Cardiac muscle cell (in vitro differentiated cells and primary cell): ENCODE measurements around the gene KRTAP12-3. TPM values are rescaled to one million over a fixed set of nuclear protein-coding genes. Genes with fewer than 3 reads are reported as not detected.

ENCODE experiments used
- DNase-seq, 2 donors: peaks; one replicate each; pipeline versions ENCODE4 v3.0.0 to v3.0.0-alpha.2; 2010 to 2017; ENCODE audit warnings: low read depth in 1 of 2, low spot score in 1 of 2
- H3K27ac ChIP-seq: fragments of 200-600 bp; sonication (generic); 2 replicates; pipeline ENCODE4 v1.5.1; 2016
- H3K27me3 ChIP-seq: fragments of 200-600 bp; sonication (generic); 2 replicates; pipeline ENCODE4 v1.6.0; 2016; ENCODE audit warnings: control low read depth
- H3K36me3 ChIP-seq: fragments of 200-600 bp; sonication (generic); 2 replicates; pipeline ENCODE4 v1.5.1; 2016; ENCODE audit warnings: control low read depth
- H3K4me1 ChIP-seq: fragments of 200-600 bp; sonication (generic); 2 replicates; pipeline ENCODE4 v1.8.1; 2017; ENCODE audit warnings: low read depth, mild to moderate bottlenecking, mixed run types
- H3K4me3 ChIP-seq: fragments of 200-600 bp; sonication (generic); 2 replicates; pipeline ENCODE4 v1.5.1; 2016; ENCODE audit warnings: mild to moderate bottlenecking
- H3K9me3 ChIP-seq: fragments of 200-600 bp; sonication (generic); 2 replicates; pipeline ENCODE4 v1.5.1; 2017; ENCODE audit warnings: low read depth, mild to moderate bottlenecking, control low read depth
- polyA plus RNA-seq: library from polyadenylated mRNA; unstranded; fragments of >200 nt; fragmentation: Nextera tagmentation; extraction: Ambion mirVana; gene quantifications from 2 replicates; pipeline ENCODE4 v1.2.1, GENCODE V29; 2016
- total RNA-seq: library from RNA; depleted of rRNA; stranded (reverse); fragments of >200 nt; gene quantifications from 2 replicates; pipeline ENCODE4 v1.2.3, GENCODE V29; 2016
- TF ChIP-seq, protein P1 (sequence below): IDR thresholded peaks from 2 replicates; pipeline ENCODE4 v1.5.1; 2012; ENCODE audit warnings: low read depth, mild to moderate bottlenecking, low read length

KRTAP12-3 gene
- total and polyA plus RNA-seq, 2 experiments from 2014 or later: not detected

DNA sequence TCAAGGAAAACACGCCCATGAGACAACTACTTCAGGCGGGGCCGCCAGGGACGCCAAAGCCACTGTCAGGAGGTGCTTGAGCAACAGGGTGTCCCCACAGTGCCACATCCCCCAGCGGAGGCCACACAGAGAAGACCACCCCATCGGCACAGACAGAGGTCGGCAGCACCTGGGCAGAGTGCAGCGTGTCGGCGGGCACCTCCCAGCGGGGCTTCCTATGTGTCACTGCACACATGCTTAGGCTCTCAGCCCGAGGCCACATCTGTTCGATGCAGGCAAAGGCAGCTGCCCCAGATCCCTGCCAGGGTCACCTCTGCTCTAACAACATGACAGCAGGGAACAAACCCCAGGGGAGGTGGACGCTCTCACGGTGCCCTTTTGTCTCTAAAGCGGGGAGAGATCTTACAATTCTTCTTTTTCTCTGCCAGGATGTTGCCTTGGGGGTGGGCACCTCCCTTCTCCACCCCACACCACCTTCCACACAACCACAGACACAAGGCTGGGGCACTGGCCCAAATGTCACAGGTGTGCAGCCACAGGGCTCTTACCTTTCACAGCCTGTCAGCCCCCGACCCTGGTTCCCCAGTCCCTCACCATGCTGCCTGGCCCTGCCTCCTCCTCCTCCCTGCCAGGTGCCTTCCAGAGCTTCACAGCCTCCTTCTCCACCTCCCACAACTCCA is 41.7 kb upstream of the KRTAP12-3 start:
- Histone ChIP-seq H3K27me3 (no peaks in the 10 kb centered on the region), H3K27ac (no peak overlapping the region), H3K9me3 (no peaks in the 10 kb centered on the region), H3K4me1 (no peaks in the 10 kb centered on the region), H3K4me3 (no peak overlapping the region), H3K36me3 (no peaks in the 10 kb centered on the region)
- TF ChIP-seq, protein P1, sequence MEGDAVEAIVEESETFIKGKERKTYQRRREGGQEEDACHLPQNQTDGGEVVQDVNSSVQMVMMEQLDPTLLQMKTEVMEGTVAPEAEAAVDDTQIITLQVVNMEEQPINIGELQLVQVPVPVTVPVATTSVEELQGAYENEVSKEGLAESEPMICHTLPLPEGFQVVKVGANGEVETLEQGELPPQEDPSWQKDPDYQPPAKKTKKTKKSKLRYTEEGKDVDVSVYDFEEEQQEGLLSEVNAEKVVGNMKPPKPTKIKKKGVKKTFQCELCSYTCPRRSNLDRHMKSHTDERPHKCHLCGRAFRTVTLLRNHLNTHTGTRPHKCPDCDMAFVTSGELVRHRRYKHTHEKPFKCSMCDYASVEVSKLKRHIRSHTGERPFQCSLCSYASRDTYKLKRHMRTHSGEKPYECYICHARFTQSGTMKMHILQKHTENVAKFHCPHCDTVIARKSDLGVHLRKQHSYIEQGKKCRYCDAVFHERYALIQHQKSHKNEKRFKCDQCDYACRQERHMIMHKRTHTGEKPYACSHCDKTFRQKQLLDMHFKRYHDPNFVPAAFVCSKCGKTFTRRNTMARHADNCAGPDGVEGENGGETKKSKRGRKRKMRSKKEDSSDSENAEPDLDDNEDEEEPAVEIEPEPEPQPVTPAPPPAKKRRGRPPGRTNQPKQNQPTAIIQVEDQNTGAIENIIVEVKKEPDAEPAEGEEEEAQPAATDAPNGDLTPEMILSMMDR: no peak
- DNase-seq: no peak

DNA sequence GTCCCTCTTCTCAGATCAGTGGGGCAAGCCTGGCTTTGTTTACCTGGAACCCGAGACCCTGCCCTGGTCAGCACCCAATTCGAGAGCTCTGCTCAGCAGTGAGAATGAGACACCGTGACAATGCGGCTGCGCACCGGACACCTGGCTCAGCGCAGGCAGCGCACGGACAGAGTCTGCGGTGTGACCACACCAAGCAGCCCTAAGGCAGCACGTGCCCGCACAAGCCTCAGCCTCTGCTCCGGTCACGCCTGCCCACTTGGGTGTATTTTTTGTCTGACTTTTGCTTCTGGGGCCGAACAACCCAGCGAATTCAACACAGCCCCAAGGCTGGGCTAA is 41.2 kb upstream of the KRTAP12-3 start:
- H3K4me1 ChIP-seq: no peaks in the 10 kb centered on the region
- no peak overlapping the region for H3K4me3 ChIP-seq
- H3K27me3 ChIP-seq: no peaks in the 10 kb centered on the region
- no peaks in the 10 kb centered on the region for H3K36me3 ChIP-seq
- no peak overlapping the region for H3K27ac ChIP-seq
- DNase-seq: no peak
- H3K9me3 ChIP-seq: no peaks in the 10 kb centered on the region
- TF ChIP-seq, protein P1: no peak

DNA sequence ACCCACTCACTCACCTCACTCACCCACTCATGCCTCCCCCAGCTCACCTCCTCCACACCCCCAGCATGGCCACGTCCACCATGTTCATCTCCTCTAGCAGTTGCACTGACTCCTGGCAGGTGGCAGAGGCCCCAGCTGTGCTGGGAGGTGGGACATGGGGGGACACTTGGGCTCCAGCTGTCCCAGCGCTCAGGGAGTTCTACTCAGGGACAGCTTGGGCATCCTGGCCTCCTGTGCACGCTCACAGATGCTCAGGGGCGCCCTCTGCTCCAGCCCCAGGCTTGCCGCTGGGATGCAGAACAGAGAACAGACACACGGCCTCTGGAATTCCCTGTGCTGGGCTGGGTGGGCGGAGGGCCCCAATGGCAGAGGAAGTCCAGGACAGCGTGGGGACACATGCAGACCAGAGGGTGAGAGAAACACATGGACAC is 40.6 kb upstream of the KRTAP12-3 start:
- Histone ChIP-seq H3K36me3 (no peaks in the 10 kb centered on the region), H3K4me3 (no peak overlapping the region), H3K27me3 (no peaks in the 10 kb centered on the region), H3K27ac (no peak overlapping the region), H3K4me1 (no peaks in the 10 kb centered on the region), H3K9me3 (no peaks in the 10 kb centered on the region)
- TF ChIP-seq, protein P1: no peak
- no peak for DNase-seq

DNA sequence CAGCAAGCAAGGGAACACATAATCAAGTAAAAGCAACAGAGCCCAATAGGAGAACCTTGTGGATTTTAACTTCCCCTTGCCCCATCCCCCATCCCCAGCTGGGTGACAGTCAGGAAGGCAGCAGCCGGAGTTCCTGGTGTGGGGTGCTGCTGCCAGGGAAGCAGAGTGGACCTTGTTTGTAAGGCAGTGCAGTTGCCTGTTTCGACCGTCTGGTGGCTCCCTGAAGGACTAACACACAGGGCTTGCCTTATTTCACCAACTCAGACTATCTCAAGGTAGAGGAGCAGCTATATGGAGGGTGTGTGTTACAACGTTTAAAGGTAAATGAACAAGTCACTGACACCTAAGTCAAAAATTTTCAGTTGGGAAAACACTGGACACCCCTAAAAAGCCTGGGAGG is 39.2 kb upstream of the KRTAP12-3 start:
- H3K36me3 ChIP-seq: no peaks in the 10 kb centered on the region
- H3K4me1 ChIP-seq: no peaks in the 10 kb centered on the region
- DNase-seq: peak in 1 of 2 donors; percentile 9
- no peaks in the 10 kb centered on the region for H3K27me3 ChIP-seq
- H3K9me3 ChIP-seq: no peaks in the 10 kb centered on the region
- TF ChIP-seq, protein P1: no peak
- no peak overlapping the region for H3K4me3 ChIP-seq
- H3K27ac ChIP-seq: no peak overlapping the region

DNA sequence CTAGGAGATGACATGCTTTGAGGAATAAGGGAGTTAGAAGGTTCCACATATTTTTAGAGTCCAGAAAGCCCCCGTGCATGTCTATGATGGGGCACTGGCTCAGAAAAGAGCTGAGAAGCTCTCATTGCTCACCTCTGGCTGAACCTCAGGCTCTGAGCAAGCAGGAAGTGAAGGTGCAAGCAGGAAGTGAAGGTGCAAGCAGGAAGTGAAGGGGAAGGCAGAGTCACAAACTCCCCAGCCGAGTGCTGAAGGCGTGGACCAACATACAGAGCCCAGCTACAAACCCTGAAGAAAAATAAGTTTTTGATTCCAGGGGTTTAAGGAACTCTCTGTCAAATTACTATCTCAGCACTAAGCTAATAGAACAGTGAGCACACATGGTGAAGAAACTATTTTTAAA is 38.8 kb upstream of the KRTAP12-3 start:
- TF ChIP-seq, protein P1: no peak
- Histone ChIP-seq H3K4me1 (no peaks in the 10 kb centered on the region), H3K27me3 (no peaks in the 10 kb centered on the region)

DNA sequence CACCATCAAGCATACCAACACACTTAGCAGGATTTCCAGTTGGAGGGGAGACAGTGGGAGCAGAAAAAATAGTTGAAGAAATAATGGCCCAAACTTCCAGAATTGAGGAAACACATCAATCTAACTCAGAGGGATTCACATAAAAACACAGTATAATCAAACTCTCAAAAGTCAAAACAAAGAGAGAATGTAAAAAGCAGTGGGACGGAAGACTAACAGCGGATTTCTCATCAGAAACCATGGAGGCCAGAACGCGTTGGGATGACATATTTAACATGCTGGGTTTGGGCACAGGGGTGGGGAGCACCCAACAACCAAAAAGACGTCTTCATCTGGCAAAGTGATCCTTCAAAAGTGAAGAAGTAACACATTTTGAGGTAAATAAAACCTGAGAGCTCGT is 37.8 kb upstream of the KRTAP12-3 start:
- TF ChIP-seq, protein P1: no peak
- Histone ChIP-seq H3K4me1 (no peaks in the 10 kb centered on the region), H3K4me3 (no peak overlapping the region)

More for the DNA sequence above, 38.8 kb upstream of the KRTAP12-3 start:
- Histone ChIP-seq H3K4me3 (no peak overlapping the region), H3K27ac (no peak overlapping the region), H3K36me3 (no peaks in the 10 kb centered on the region), H3K9me3 (no peaks in the 10 kb centered on the region)
- no peak for DNase-seq

More for the DNA sequence above, 37.8 kb upstream of the KRTAP12-3 start:
- no peak for DNase-seq
- Histone ChIP-seq H3K27ac (no peak overlapping the region), H3K9me3 (no peaks in the 10 kb centered on the region), H3K27me3 (no peaks in the 10 kb centered on the region), H3K36me3 (no peaks in the 10 kb centered on the region)
